K562 (cell line): ENCODE results near the gene PLEKHM2. TPM values are rescaled to one million over a fixed set of nuclear protein-coding genes. Genes with fewer than 3 reads are reported as not detected.
A peak's percentile ranks its signal among the peaks of the same experiment; 100 is the strongest.

Source experiments
- ATAC-seq: fragments of 200-7000 bp; cut with Tn5 transposase; 3 replicates; pipeline ENCODE4 v1.9.1; 2020; ENCODE audit warnings: moderate library complexity
- BruUV-seq: library from RNA; stranded (reverse); fragments of 400-500 nt; replicated peaks from 2 replicates; lab custom pipeline; 2021; lab: Mats Ljungman, UMichigan
- CTCF ChIA-PET: fragments of 300-600 bp; formaldehyde crosslinking; extraction: SDS; loops from one replicate; lab custom pipeline; 2021; ENCODE audit warnings: low intra/inter-chr PET ratio; lab: Yijun Ruan, JAX
- POLR2A ChIA-PET: fragments of 300-600, 350-650 bp; sonication (Branson Sonifier 250); formaldehyde crosslinking; extraction: SDS; loops from one replicate; lab custom pipeline; 2021; ENCODE audit warnings: antibody characterized with exemption, inconsistent platforms; lab: Yijun Ruan, JAX
- DNase-seq, 4 experiments: peaks; one replicate each; pipeline versions ENCODE4 v3.0.0 to v3.0.0-alpha.2; 2011 to 2018; ENCODE audit warnings: low spot score in 3 of 4, mixed read lengths in 3 of 4; ENCODE audit errors: extremely low read depth in 1 of 4
- FAIRE-seq: peaks from 2 replicates; lab custom pipeline; 2011; peaks lifted over from hg19 to GRCh38; lab: Jason Lieb, UNC
- H2AFZ ChIP-seq: 2 replicates; pipeline ENCODE4 v1.6.0; 2011; ENCODE audit warnings: low read depth, low read length, control low read depth, inconsistent platforms
- H3K27ac ChIP-seq: fragments of 200-600 bp; 3 replicates; pipeline ENCODE4 v1.8.0; 2011; ENCODE audit warnings: low read depth, mild to moderate bottlenecking, control low read depth, inconsistent platforms, low read length, moderate library complexity, mixed read lengths; ENCODE audit errors: extremely low read depth
- H3K27me3 ChIP-seq, 2 experiments: fragments of 300-600 bp in 1 of 2; 2 replicates in 1 of 2; 3 replicates in 1 of 2; pipeline versions ENCODE4 v1.6.0 to v1.8.0; 2011; ENCODE audit warnings: inconsistent platforms in 2 of 2, low read length in 2 of 2, mild to moderate bottlenecking in 1 of 2, mixed read lengths in 1 of 2, moderate library complexity in 1 of 2; ENCODE audit not compliant: control insufficient read depth in 2 of 2, insufficient read depth in 2 of 2
- H3K36me3 ChIP-seq: fragments of 300-600 bp; 3 replicates; pipeline ENCODE4 v1.8.0; 2011; ENCODE audit warnings: mild to moderate bottlenecking, low read length, inconsistent platforms; ENCODE audit not compliant: control insufficient read depth, insufficient read depth
- H3K4me1 ChIP-seq, 2 experiments: fragments of 200-600 bp in 1 of 2; replicated peaks in 1 of 2; 2 replicates in 1 of 2; 3 replicates in 1 of 2; pipeline versions ENCODE4 v1.5.1 to v1.8.0; 2011; ENCODE audit warnings: inconsistent platforms in 2 of 2, low read length in 2 of 2, mild to moderate bottlenecking in 1 of 2, mixed read lengths in 1 of 2, moderate library complexity in 1 of 2; ENCODE audit not compliant: control insufficient read depth in 2 of 2, insufficient read depth in 2 of 2
- H3K4me2 ChIP-seq: 2 replicates; pipeline ENCODE4 v1.6.1; 2011; ENCODE audit warnings: low read length, control low read depth, inconsistent platforms, mixed read lengths; ENCODE audit not compliant: insufficient read depth
- H3K4me3 ChIP-seq: fragments of 200-600 bp; sonication (generic), shearing (Covaris generic); 2 replicates; pipeline ENCODE4 v1.5.1; 2016; ENCODE audit warnings: control low read depth, inconsistent platforms
- H3K79me2 ChIP-seq: fragments of 200-600 bp; 3 replicates; pipeline ENCODE4 v1.8.0; 2011; ENCODE audit warnings: low read length, inconsistent platforms; ENCODE audit not compliant: control insufficient read depth, insufficient read depth
- H3K9ac ChIP-seq, 2 experiments: 2 replicates each; pipeline versions ENCODE4 v1.6.0 to v1.6.1; 2011; ENCODE audit warnings: low read depth in 2 of 2, low read length in 2 of 2, control low read depth in 1 of 2, inconsistent platforms in 1 of 2, mild to moderate bottlenecking in 1 of 2, mixed read lengths in 1 of 2; ENCODE audit not compliant: insufficient read depth in 1 of 2
- H3K9me1 ChIP-seq: one replicate; pipeline ENCODE4 v1.6.0; 2011; ENCODE audit warnings: inconsistent platforms, mild to moderate bottlenecking, low read length, moderate library complexity; ENCODE audit not compliant: control insufficient read depth, insufficient read depth
- H3K9me3 ChIP-seq: replicated peaks from 2 replicates; pipeline ENCODE4 v1.5.1; 2011; ENCODE audit warnings: low read depth, low read length, inconsistent platforms; ENCODE audit not compliant: control insufficient read depth, insufficient read depth
- H4K20me1 ChIP-seq: replicated peaks from 2 replicates; pipeline ENCODE4 v1.6.1; 2011; ENCODE audit warnings: low read length, inconsistent platforms, mixed read lengths; ENCODE audit not compliant: control insufficient read depth, insufficient read depth
- PTBP1 ChIP-seq: fragments of 200-400 bp; formaldehyde crosslinking; IDR thresholded peaks from 2 replicates; pipeline ENCODE4 v1.6.1; 2017; ENCODE audit warnings: low read depth, low read length
- TEAD1 ChIP-seq, 2 experiments: fragments of 450-650 bp in 1 of 2; sonication (generic) in 1 of 2; formaldehyde crosslinking; IDR thresholded peaks; 2 replicates each; pipeline versions ENCODE4 v1.4.0 to v1.8.0; 2020 to 2022; ENCODE audit warnings: mild to moderate bottlenecking in 2 of 2, missing genetic modification reagents in 1 of 2
- TFE3 ChIP-seq: fragments of 450-650 bp; formaldehyde crosslinking; IDR thresholded peaks from 2 replicates; pipeline ENCODE4 v1.4.0; 2020; ENCODE audit warnings: mild to moderate bottlenecking, mixed read lengths
- ZNF316 ChIP-seq: fragments of 450-650 bp; IDR thresholded peaks from 2 replicates; pipeline ENCODE4 v1.6.1; 2016
- WGBS: fragments of 100-300 bp; shearing (Covaris generic); methylation state at CpG from one replicate; pipeline ENCODE4 v1.1.6; 2016; ENCODE audit warnings: low coverage, mixed read lengths; ENCODE audit not compliant: insufficient coverage; ENCODE audit errors: missing lambda C conversion rate; 5-methylcytosine and 5-hydroxymethylcytosine counted together
- in situ Hi-C: fragments of 300-500 bp; cut with MboI; formaldehyde crosslinking; loops from 4 replicates; pipeline ENCODE4 v1.15.0; 2018; ENCODE audit warnings: inconsistent platforms, mixed read lengths
- intact Hi-C: fragments of 100-400 bp; cut with micrococcal nuclease; formaldehyde crosslinking; loops from 2 replicates; pipeline ENCODE4 v1.14.2; 2022
- polyA plus RNA-seq, 8 experiments: library from polyadenylated mRNA; depleted of rRNA in 4 of 8; stranded (reverse) in 5 of 8; unstranded in 3 of 8; fragments of >200 nt; fragmentation: Nextera tagmentation in 2 of 8; fragmentation: Illumina TruSeq in 1 of 8; extraction: Ambion mirVana in 2 of 8; extraction: Trizol in 1 of 8; gene quantifications; 2 replicates each; pipeline versions ENCODE4 v1.2.1 to v1.2.3, GENCODE V29; 2011 to 2014; ENCODE audit warnings: inconsistent platforms in 1 of 8, missing spikeins in 1 of 8
- total RNA-seq, 7 experiments: library from RNA; depleted of rRNA in 6 of 7; stranded (reverse); fragments of >200 nt in 6 of 7; fragmentation: Illumina TruSeq in 2 of 7; extraction: Trizol in 2 of 7; gene quantifications; 2 replicates each; pipeline versions ENCODE4 v1.2.1 to v1.2.3, GENCODE V29; 2011 to 2021; ENCODE audit warnings: low replicate concordance in 1 of 7

PLEKHM2 gene
- total and polyA plus RNA-seq, 9 of the 15 experiments (the other 6 are each of a cell fraction or from before 2014, with no cell fraction given) = 0.27 to 63.7 (median 33.2) TPM

DNA sequence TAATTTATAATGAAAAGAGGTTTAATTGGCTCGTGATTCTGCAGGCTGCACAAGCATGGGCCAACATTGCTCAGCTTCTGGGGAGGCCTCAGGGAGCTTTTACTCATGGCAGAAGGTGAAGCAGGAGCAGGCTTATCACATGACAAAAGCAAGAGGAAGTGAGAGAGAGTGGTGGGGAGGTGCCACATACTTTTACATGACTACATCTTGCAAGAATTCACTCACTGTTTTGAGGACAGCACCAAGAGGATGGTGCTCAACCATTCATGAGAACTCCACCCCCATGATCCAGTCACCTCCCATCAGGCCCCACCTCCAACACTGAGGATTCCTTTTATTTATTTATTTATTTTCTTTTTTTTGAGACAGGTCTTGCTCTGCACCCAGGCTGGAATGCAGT is 5.5 kb upstream of the PLEKHM2 start:
- H3K9me3 ChIP-seq = peaks cover 10% of the 10 kb centered on the region
- no peak for ATAC-seq
- peaks cover 17 to 28% of the 10 kb centered on the region in 2 experiments; a peak in 4 of 5 replicates for H3K4me1 ChIP-seq
- no peak for DNase-seq
- no peak overlapping the region for H2AFZ ChIP-seq
- no peaks in the 10 kb centered on the region for H3K79me2 ChIP-seq
- no peak for FAIRE-seq
- no peaks in the 10 kb centered on the region for H3K27me3 ChIP-seq
- no peak for TF ChIP-seq PTBP1
- peak in 1 of 2 experiments; percentile 30; a peak in 1 of 4 replicates for TF ChIP-seq TEAD1 (CRISPR knock-in tag; IDR thresholded peaks at IDR 0.05)
- peak; percentile 28; the same call in 1 of the 2 replicates for TF ChIP-seq TFE3 (CRISPR knock-in tag)
- peak; percentile 45 for TF ChIP-seq ZNF316
- intact Hi-C loops = no loop called here
- no peak overlapping the region for H3K27ac ChIP-seq
- H3K4me2 ChIP-seq = no peak overlapping the region
- CTCF ChIA-PET = no interaction called here
- H3K9me1 ChIP-seq = no peaks in the 10 kb centered on the region
- H4K20me1 ChIP-seq = no peaks in the 10 kb centered on the region
- 44% methylated on average over 1 of the region's 1 CpG for WGBS
- POLR2A ChIA-PET = interaction anchor here (0.6 to 0.7 kb wide), 3 partner anchors 10 to 83 kb away, joined by 3 read pairs; no protein-coding TSS in a partner anchor
- no peak overlapping the region for H3K9ac ChIP-seq
- no TSS peak for BruUV-seq
- in situ Hi-C loops = no loop called here
- no peaks in the 10 kb centered on the region for H3K36me3 ChIP-seq
- no peak overlapping the region for H3K4me3 ChIP-seq
